GM12872 (cell line): ENCODE data around the gene IL33.

Source experiments
- TF ChIP-seq, protein P1 (sequence below): IDR thresholded peaks from 3 replicates; pipeline ENCODE4 v1.5.1; 2011; ENCODE audit warnings: low read depth, mild to moderate bottlenecking, low read length, moderate library complexity; ENCODE audit not compliant: insufficient read depth

IL33 gene

DNA sequence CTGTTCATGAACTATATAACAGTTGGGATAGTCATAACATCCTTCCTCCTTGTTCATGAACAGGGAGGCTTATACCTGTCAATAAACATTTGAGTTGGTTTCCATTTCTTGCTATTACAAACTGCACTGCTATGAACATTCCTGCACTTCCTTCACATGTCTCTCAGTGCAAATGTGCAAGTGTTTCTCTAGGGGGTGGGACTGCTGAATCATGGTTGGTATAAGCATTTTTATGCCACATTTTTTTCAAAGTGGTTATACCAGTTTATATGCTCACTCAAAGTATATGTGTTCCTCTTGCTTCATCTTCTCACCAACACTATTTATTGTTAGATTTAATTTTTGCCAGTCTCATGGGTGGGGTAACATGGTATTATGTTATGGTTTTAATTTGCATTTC lies 86.8 kb downstream of the IL33 start:
- TF ChIP-seq, protein P1, sequence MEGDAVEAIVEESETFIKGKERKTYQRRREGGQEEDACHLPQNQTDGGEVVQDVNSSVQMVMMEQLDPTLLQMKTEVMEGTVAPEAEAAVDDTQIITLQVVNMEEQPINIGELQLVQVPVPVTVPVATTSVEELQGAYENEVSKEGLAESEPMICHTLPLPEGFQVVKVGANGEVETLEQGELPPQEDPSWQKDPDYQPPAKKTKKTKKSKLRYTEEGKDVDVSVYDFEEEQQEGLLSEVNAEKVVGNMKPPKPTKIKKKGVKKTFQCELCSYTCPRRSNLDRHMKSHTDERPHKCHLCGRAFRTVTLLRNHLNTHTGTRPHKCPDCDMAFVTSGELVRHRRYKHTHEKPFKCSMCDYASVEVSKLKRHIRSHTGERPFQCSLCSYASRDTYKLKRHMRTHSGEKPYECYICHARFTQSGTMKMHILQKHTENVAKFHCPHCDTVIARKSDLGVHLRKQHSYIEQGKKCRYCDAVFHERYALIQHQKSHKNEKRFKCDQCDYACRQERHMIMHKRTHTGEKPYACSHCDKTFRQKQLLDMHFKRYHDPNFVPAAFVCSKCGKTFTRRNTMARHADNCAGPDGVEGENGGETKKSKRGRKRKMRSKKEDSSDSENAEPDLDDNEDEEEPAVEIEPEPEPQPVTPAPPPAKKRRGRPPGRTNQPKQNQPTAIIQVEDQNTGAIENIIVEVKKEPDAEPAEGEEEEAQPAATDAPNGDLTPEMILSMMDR = no peak

DNA sequence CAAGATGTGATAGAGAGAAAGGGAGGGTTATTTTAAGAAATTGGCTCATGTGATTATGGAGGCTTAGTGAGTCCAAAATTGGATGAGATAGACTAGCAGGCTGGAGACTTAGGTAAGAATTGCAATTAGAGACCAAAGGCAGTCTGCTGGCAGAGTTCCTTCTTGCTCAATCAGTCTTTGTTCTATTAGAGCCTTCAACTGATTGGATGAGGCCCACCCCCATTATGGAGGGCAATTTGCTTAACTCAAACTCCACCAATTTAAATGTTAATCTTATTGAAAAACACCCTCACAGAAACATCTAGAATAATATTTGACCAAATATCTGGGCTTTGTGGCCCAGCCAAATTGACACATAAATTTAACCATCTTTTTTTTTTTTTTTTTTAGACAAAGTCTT lies 88.6 kb downstream of the IL33 start:
- TF ChIP-seq, protein P1 = no peak

DNA sequence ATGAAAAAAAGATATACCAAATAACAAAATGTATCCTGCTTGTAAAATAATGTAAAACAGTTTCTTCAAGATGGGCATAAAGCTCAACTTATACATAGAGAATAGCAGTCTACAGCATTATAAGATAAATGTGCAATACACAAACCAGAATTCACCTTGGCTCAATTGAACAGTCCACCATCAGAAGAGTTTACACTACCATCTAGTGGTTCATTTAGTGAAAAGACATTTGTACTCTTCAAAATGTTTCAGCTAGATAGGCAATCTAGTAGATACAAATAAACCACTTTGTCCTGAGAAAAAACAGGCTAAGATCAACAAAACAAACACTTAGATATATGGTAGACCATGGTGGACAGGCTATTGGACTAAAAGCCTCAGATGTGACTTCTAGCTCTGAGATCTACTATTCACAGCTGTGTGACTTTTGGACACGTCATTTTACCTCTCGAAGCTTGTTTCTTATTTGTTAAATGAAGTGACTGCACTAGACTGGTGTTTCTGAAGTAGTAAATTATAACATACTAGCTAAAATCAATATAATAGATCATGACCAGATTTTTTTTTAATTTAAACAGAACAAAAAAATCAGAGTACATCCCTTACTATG lies 90.5 kb downstream of the IL33 start:
- TF ChIP-seq, protein P1 = peak; percentile 42; the same call in 2 of the 3 replicates
